ENCODE data around the gene SLC45A3. TPM values are rescaled to one million over a fixed set of nuclear protein-coding genes. Genes with fewer than 3 reads are reported as not detected.
A peak's percentile ranks its signal among the peaks of the same experiment; 100 is the strongest.

Gene SLC45A3
- total and polyA plus RNA-seq, 4 donors, result 5.3 to 9.9 (median 5.7) TPM

- peak overlapping the region in 1 of 2 donors; percentile 7 for H3K27ac ChIP-seq (ENCODE audit: low read depth in 1 of 2, low read length in 2 of 2)
- peaks cover 8 to 13% (median 11%) of the 10 kb centered on the region in 4 donors for H3K4me1 ChIP-seq (ENCODE audit: control insufficient read depth in 4 of 4, insufficient read depth in 4 of 4, low read length in 3 of 4)
- H3K27me3 ChIP-seq (ENCODE audit: control insufficient read depth in 4 of 4, insufficient read depth in 4 of 4, low read length in 3 of 4), result no peaks in the 10 kb centered on the region
- no peak overlapping the region for H3K4me3 ChIP-seq (ENCODE audit: low read depth in 1 of 3, low read length in 3 of 3)
- 56% methylated on average over 3 of the region's 3 CpGs for WGBS
- TF ChIP-seq ATF3 (IDR thresholded peaks at IDR 0.05), result no peak
- TF ChIP-seq HNF4G (IDR thresholded peaks at IDR 0.05), result no peak
- TF ChIP-seq RXRA (IDR thresholded peaks at IDR 0.05), result no peak
- no peak for DNase-seq (ENCODE audit: low spot score)
- no peak overlapping the region for H3K9ac ChIP-seq (ENCODE audit: low read depth in 1 of 2, low read length in 2 of 2)
- H3K9me3 ChIP-seq (ENCODE audit: control insufficient read depth in 4 of 4, low read length in 3 of 4), result no peaks in the 10 kb centered on the region
- H3K36me3 ChIP-seq (ENCODE audit: control insufficient read depth in 4 of 4, insufficient read depth in 3 of 4, low read depth in 1 of 4, low read length in 3 of 4), result peaks cover 0 to 13% (median 8%) of the 10 kb centered on the region in 4 donors
Observed at GRCh38 chr1:205610901-205611466, 69.3 kb downstream of the SLC45A3 start.

GRCh38 chr1:205610036-205610435 lies 70.3 kb downstream of the SLC45A3 start:
- no peak overlapping the region for H3K4me3 ChIP-seq (ENCODE audit: low read depth in 1 of 3, low read length in 3 of 3)
- TF ChIP-seq SP1 (IDR thresholded peaks at IDR 0.05), result no peak
- no peak for TF ChIP-seq JUND (IDR thresholded peaks at IDR 0.05)
- TF ChIP-seq FOXA2 (IDR thresholded peaks at IDR 0.05), result no peak
- TF ChIP-seq YY1 (IDR thresholded peaks at IDR 0.05), result no peak
- no peak for TF ChIP-seq ATF3 (IDR thresholded peaks at IDR 0.05)
- TF ChIP-seq TAF1 (conservative IDR thresholded peaks at IDR 0.05), result no peak
- no peak for TF ChIP-seq FOXA1 (IDR thresholded peaks at IDR 0.05)
- TF ChIP-seq EGR1 (IDR thresholded peaks at IDR 0.05; ENCODE audit: low read depth in 2 of 2), result no peak
- no peak for TF ChIP-seq MAX (IDR thresholded peaks at IDR 0.05)
- no peak for TF ChIP-seq GABPA (IDR thresholded peaks at IDR 0.05 in 1 of 2, conservative IDR thresholded peaks at IDR 0.05 in 1 of 2)
- WGBS, result 71% methylated on average over 2 of the region's 2 CpGs
- H3K27ac ChIP-seq (ENCODE audit: low read depth in 1 of 2, low read length in 2 of 2), result peak overlapping the region in 1 of 2 donors; percentile 20
- H3K27me3 ChIP-seq (ENCODE audit: control insufficient read depth in 4 of 4, insufficient read depth in 4 of 4, low read length in 3 of 4), result no peaks in the 10 kb centered on the region
- H3K9me3 ChIP-seq (ENCODE audit: control insufficient read depth in 4 of 4, low read length in 3 of 4), result no peaks in the 10 kb centered on the region
- H3K36me3 ChIP-seq (ENCODE audit: control insufficient read depth in 4 of 4, insufficient read depth in 3 of 4, low read depth in 1 of 4, low read length in 3 of 4), result peaks cover 2 to 9% (median 7%) of the 10 kb centered on the region in 4 donors
- H3K4me1 ChIP-seq (ENCODE audit: control insufficient read depth in 4 of 4, insufficient read depth in 4 of 4, low read length in 3 of 4), result peaks cover 8 to 13% (median 11%) of the 10 kb centered on the region in 4 donors
- DNase-seq (ENCODE audit: low spot score), result no peak
- no peak overlapping the region for H3K9ac ChIP-seq (ENCODE audit: low read depth in 1 of 2, low read length in 2 of 2)

Small RNA genes within 50 kb of the gene (small RNA-seq; reads per million reads assigned to genes)
- gene RF00017, result not detected

Other genes with a start within 250 kb of the SLC45A3 start
- not detected for gene BLACAT1, start 224.5 kb downstream of the SLC45A3 start, total RNA-seq
- not detected for gene BLACAT1, start 224.5 kb downstream of the SLC45A3 start, polyA plus RNA-seq
- gene CDK18, start 175.8 kb downstream of the SLC45A3 start, total RNA-seq, result 1 to 10 TPM; 3.1 to 3.7 TPM
- gene CDK18, start 175.8 kb downstream of the SLC45A3 start, polyA plus RNA-seq, result 1 to 10 TPM; 2.4 to 3.0 TPM
- 10 to 100 TPM in 1 of 2 donors, 1 to 10 TPM in 1; 9.2 to 20.2 TPM for gene ELK4, start 48.5 kb downstream of the SLC45A3 start, total RNA-seq
- 1 to 10 TPM; 3.5 to 4.7 TPM for gene ELK4, start 48.5 kb downstream of the SLC45A3 start, polyA plus RNA-seq
- gene NUCKS1, start 69.7 kb upstream of the SLC45A3 start, total RNA-seq, result 10 to 100 TPM; 48.9 to 86.1 TPM
- gene NUCKS1, start 69.7 kb upstream of the SLC45A3 start, polyA plus RNA-seq, result 10 to 100 TPM; 27.0 to 36.4 TPM
- gene RAB29, start 95.0 kb upstream of the SLC45A3 start, total RNA-seq, result 10 to 100 TPM; 11.0 to 25.0 TPM
- 10 to 100 TPM; 14.7 to 17.3 TPM for gene RAB29, start 95.0 kb upstream of the SLC45A3 start, polyA plus RNA-seq
- 1 to 10 TPM; 5.5 to 9.1 TPM for gene SLC41A1, start 132.7 kb upstream of the SLC45A3 start, total RNA-seq
- gene SLC41A1, start 132.7 kb upstream of the SLC45A3 start, polyA plus RNA-seq, result 1 to 10 TPM; 2.6 to 2.7 TPM
- under 1 TPM; under 0.01 to 0.14 TPM for gene PM20D1, start 169.6 kb upstream of the SLC45A3 start, total RNA-seq
- gene PM20D1, start 169.6 kb upstream of the SLC45A3 start, polyA plus RNA-seq, result under 1 TPM; 0.29 to 0.30 TPM

Measured in liver (tissue), 10 donors.